ENCODE measurements around the gene KCNIP3. TPM values are rescaled to one million over a fixed set of nuclear protein-coding genes. Genes with fewer than 3 reads are reported as not detected.

Gene KCNIP3
- total RNA-seq, 2 donors from 2014 or later = 10.5 to 17.9 TPM

DNA sequence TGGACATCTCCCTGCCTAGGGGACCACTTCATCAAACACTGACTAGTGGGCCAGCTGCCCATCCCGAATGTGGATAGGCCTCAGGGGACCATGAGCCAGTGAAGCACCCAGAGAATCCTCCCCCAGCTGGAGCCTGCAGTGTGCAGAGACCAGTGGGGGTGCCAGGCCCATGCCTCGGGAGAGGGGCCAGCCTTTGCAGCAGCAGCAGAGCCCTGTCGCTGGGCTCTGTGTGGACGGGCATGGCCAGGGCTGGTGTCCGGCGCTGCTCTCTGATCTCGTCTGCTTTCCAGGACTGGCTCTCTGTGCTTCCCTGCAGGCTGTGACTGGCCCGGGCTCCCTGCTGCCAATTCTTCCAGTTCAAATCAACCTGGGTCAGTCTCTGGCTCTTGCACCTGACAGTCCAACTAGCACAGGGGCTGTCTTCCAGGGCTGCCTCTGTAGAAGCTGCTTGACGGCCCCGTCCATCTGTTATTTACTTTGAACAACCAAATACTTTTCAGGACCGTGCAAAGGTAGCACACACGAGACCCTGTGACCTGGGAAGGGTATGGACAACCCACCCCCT is 11.4 kb downstream of the KCNIP3 start:
- intact Hi-C loops (cut with DNase I) = no loop called here
- no peak for DNase-seq (ENCODE audit: low spot score)

DNA sequence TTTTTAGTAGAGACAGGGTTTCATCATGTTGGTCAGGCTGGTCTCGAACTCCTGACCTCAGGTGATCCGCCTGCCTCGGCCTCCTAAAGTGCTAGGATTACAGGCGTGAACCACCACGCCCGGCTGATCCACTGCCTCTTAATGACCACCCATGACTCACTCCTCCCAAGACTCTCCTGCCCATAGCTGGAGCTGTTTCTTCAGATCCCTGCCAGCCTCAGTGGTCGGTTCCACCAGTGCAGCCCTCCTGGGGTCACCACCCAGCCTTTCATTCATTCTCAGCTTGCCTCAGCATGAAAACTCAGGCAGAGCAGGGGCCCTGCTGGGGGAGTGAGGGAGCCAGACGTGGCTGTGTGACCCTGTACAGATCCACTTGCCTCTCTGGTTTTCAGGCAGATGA is 12.5 kb downstream of the KCNIP3 start:
- DNase-seq (ENCODE audit: low spot score) = no peak
- intact Hi-C loops (cut with DNase I) = no loop called here

DNA sequence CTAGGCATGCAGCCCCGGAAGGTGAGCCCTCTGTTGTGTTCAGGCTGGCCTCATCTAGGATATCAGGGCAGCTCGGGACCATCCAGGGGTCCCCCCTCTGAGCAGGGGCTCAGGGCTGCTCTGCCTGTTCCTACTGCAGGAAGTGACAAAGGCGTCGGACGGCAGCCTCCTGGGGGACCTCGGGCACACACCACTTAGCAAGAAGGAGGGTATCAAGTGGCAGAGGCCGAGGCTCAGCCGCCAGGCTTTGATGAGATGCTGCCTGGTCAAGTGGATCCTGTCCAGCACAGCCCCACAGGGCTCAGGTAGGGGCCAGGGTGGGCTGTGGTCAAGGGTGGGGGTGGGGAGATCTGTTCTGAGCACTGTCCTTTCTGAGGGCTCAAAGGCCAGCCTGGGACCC is 13.1 kb downstream of the KCNIP3 start:
- intact Hi-C loops (cut with DNase I) = no loop called here
- DNase-seq (ENCODE audit: low spot score) = no peak

- no peak for DNase-seq (ENCODE audit: low spot score)
- intact Hi-C loops (cut with DNase I) = no loop called here
These were observed 13.5 kb downstream of the KCNIP3 start for GRCh38 chr2:95310651-95311050.

- no peak for DNase-seq (ENCODE audit: low spot score)
- intact Hi-C loops (cut with DNase I) = no loop called here
These were observed 14.8 kb downstream of the KCNIP3 start for GRCh38 chr2:95311815-95312542.

- DNase-seq (ENCODE audit: low spot score) = no peak
- intact Hi-C loops (cut with DNase I) = no loop called here
These were observed 15.5 kb downstream of the KCNIP3 start for GRCh38 chr2:95312543-95313201.

- intact Hi-C loops (cut with DNase I) = no loop called here
- DNase-seq (ENCODE audit: low spot score) = no peak
These were observed 16.4 kb downstream of the KCNIP3 start for GRCh38 chr2:95313296-95314131.

- intact Hi-C loops (cut with DNase I) = no loop called here
- no peak for DNase-seq (ENCODE audit: low spot score)
These were observed 17.4 kb downstream of the KCNIP3 start for GRCh38 chr2:95314598-95314963.

- no peak for DNase-seq (ENCODE audit: low spot score)
- intact Hi-C loops (cut with DNase I) = no loop called here
These were observed 17.9 kb downstream of the KCNIP3 start for GRCh38 chr2:95314964-95315611.

GRCh38 chr2:95315801-95316411 is 18.8 kb downstream of the KCNIP3 start:
- no peak for DNase-seq (ENCODE audit: low spot score)
- intact Hi-C loops (cut with DNase I) = no loop called here

DNA sequence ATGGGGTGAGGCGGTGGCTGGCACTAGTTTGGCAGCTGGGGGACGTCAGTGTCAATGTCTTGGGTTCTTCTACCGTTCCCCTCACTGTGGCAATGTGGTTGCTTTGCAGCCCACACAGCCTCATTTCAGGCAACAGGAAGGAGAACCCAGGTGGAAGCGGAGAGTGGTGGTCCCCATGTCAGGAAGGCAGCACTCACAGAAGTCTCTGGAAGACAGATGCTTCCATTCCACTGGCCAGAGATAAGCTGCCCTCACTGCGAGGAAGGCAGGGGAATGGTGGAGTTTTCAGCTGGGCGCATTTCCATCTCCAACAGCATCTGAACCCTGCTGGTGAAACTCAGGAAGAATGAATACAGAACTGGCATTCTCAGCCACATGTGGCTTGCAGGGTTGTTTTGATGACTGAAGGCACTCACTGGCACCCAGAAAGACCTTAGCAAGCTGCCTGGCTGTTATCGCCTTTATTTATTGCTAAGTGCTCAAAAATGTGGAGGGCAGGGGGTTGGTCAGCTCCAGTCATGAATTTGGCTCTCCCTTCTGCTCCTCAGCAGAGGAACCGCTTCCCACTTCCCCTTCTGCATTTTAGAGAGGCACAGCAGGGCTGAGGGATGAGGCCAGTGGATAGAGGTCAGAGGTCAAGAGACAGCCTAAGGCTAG is 19.4 kb downstream of the KCNIP3 start:
- intact Hi-C loops (cut with DNase I) = no loop called here
- no peak for DNase-seq (ENCODE audit: low spot score)

GRCh38 chr2:95317123-95317500 is 20.0 kb downstream of the KCNIP3 start:
- no peak for DNase-seq (ENCODE audit: low spot score)
- intact Hi-C loops (cut with DNase I) = no loop called here

- no peak for DNase-seq (ENCODE audit: low spot score)
- intact Hi-C loops (cut with DNase I) = no loop called here
These were observed 20.7 kb downstream of the KCNIP3 start for GRCh38 chr2:95317665-95318425.

DNA sequence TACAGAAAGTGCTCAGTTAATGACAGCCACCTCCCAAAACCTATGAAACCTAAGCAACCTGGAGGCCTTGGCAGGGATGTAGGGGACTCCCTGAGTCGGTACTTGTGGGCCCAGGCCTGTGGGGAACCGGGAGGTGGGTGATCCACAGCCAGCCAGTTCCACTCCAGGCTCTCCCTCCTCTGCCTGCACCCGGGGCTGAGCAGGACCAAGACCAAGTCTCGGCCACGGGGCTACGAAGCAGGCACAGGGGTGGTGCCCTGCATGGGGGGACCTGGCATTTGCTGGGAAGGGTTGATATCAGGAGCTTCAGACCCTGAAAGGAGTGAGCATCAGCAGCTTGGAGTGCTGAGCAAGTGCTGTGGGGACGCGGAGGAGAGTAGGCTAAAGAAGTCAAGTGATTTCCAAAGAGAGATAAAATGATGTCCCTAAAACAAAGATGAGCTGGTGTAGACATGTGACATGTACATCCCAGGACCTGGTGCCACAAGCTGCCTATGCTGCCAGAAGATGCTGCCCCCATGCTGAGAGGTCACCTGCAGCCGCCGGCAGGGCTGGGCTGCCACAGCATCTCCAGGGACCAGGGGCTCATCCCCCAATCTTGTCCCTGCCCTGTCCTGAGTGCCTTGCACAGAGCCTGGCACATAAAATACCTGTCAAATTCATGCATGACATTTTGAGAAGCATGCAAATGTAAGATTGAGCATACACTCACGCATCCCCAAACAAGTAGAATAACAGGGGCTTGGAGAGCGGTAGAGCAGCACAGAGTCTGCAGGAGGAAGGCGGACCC is 21.5 kb downstream of the KCNIP3 start:
- no peak for DNase-seq (ENCODE audit: low spot score)
- intact Hi-C loops (cut with DNase I) = no loop called here

DNA sequence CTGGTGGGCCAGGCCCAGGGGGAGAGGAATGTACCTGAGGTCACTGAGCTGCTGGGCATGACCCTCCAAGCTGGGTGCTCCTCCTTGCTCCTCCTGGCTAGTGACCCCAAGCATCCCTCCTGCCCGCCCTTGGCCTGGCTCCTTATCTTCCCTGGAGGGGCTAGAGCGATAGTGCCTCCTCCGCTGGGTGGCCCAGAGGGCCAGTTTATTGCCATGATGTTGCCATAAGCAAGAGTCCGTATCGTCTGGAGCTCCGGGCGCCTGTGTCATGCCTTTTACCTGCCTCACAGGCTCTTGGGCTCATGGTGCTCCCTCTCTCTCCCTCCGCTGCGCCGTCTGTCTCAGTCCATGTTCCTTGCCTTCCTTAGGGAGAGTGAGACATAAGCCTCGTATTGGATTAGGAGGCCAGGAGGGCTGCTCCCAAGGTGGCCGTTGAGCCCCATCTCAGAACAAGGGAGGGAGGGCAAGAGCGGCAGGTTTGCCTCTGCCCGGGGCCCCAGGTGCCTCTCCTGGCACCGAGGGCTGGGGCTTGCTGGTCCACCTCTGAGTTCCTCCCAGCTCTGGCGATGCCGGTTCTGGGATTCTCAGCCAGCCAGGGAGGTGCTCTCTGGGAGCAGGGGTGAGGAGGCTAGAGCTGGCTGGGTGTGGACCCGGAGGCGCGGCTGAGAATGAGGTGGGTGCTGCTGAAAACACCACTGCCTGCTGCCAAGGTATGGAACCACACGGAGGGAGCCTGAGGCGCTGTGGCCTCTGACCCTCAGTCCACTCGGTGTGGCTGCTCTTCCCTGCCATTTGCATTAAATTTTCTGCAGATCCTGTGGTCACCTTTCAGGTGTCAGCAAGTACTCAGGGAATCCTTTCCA is 22.6 kb downstream of the KCNIP3 start:
- intact Hi-C loops (cut with DNase I) = no loop called here
- no peak for DNase-seq (ENCODE audit: low spot score)

GRCh38 chr2:95320344-95320712 is 23.2 kb downstream of the KCNIP3 start:
- DNase-seq (ENCODE audit: low spot score) = no peak

More at GRCh38 chr2:95320344-95320712, 23.2 kb downstream of the KCNIP3 start:
- intact Hi-C loops (cut with DNase I) = no loop called here

Measured in posterior vena cava (tissue), 2 donors.